ENCODE measurements around the gene TLCD5. TPM values are rescaled to one million over a fixed set of nuclear protein-coding genes. Genes with fewer than 3 reads are reported as not detected.

TLCD5 gene
- total RNA-seq, 1 experiment from 2014 or later, result 14.8 TPM

DNA sequence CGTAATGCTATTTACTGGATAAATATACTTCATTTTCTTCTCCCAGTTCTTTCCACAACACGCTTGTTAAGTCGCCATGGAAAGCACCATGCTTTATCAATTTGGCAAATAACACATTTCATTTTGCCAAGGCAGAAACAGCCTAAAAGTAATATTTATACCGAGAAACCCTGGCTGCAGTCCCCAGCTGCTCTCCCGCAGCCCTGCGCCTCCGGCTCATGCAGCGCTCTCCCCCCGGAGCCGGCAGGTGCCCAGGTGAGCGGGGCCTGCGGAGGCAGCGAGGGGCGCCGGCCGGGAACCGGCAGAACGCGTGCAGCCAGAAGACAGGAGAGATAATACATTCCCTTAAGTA, 10.4 kb downstream of the TLCD5 start:
- in situ Hi-C loops (cut with HindIII; ENCODE audit: low sequenced_read_pairs), result no loop called here
- DNase-seq (ENCODE audit: low spot score), result peak; percentile 46

- DNase-seq (ENCODE audit: low spot score), result peak; percentile 90
- in situ Hi-C loops (cut with HindIII; ENCODE audit: low sequenced_read_pairs), result no loop called here
Measured at GRCh38 chr11:120335908-120336640, 11.0 kb downstream of the TLCD5 start, which contains the start of gene ARHGEF12. Gene ARHGEF12, plus strand, starts transcription at chr11:120336413. Its CDS starts 831 bp downstream, at chr11:120337244.

- no peak for DNase-seq (ENCODE audit: low spot score)
- in situ Hi-C loops (cut with HindIII; ENCODE audit: low sequenced_read_pairs), result no loop called here
Measured at GRCh38 chr11:120336641-120337354, 11.7 kb downstream of the TLCD5 start.

DNA sequence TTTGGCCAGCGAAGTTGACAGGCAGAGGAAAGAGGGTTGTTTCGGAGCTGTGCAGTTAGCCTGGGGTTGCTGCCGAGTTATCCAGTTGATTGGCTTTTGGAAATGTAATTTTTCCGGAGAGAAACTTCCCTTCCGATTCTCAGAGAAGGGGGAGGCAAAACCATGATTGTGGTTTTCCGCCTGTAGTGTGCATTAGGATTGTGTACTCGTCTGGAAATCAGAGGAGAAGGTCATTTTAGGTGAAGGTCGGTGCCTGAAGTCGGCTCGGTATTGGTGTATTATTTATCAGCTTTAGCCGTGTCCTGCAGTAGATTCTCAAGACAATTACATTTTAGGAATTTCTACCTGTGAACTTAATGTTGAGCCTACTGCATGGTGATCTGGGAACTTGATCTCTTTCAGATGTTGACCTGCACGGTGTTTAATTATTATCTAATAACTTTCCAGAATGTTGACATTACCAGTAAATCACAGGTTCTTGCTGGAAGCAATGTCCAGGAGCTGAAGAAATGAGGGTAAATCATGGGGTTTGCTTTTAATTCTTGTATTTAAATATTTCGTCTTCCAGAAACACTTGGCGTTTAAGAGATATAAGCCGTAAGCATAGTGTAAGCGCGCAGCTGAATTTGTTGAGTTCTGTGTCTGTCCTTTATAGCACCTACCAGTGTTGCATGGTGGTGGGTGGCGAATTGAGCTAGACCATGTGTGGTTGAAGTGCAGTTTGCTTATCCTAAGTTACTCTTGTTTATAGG, 12.4 kb downstream of the TLCD5 start:
- in situ Hi-C loops (cut with HindIII; ENCODE audit: low sequenced_read_pairs), result no loop called here
- peak; percentile 68 for DNase-seq (ENCODE audit: low spot score)

DNA sequence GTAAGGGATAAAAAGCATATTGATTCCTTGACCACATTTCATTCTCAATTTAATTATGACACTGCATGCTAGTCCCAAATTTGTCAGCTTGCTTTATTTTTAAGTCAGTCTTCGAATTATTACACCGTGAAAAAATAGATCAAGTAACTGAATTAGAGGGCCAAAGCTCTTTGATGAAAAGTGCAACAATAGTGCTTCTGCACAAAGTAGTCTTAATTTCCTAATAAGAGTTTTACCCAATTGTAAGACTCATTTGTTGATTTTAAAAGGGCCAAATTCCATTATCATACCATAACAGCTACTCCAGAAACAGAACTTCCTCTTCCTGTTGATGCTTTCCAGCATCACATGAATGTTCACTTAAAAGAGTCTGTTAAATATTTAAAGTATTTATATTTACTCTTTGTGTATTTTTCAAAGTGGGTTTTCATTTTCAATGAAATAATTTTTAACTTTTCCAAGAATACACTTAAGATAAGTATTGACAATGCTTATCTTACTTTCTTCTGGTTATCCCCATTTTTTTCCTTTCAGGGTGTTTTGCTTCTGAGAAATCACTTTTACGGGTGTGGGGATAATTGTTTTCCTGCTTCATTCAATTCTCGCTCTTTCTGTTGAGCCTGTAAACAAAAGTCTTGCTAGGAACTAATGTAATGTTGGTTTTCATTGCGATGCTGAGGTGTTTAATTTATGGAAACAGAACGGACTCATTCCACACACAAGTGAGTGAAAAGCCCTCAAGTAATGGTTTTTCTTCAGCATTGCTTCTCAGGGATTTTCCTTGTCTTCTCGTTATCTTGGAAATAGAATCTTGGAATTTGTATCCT, 13.2 kb downstream of the TLCD5 start:
- peak; percentile 29 for DNase-seq (ENCODE audit: low spot score)
- in situ Hi-C loops (cut with HindIII; ENCODE audit: low sequenced_read_pairs), result no loop called here

- DNase-seq (ENCODE audit: low spot score), result peak; percentile 47
- in situ Hi-C loops (cut with HindIII; ENCODE audit: low sequenced_read_pairs), result no loop called here
Measured at GRCh38 chr11:120339394-120339890, 14.3 kb downstream of the TLCD5 start.

DNA sequence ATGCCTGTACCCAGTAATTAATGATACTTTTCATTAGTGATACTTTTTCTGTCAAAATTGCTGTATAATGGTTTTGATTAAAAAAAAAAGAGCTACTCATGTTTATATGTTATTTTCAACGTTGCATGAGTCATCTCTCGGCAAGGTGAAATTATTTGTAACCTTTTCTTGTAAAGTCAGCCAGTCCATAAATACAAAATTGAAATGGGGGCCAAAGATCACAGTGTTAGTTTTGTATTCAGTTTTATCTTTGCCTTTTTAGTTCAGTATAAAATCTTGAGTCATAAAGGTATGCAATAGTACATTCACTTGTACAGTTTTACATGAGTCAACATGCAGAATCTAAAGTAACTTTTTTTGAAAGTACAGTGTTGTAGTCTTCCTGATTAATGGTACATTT, 15.4 kb downstream of the TLCD5 start:
- in situ Hi-C loops (cut with HindIII; ENCODE audit: low sequenced_read_pairs), result no loop called here
- DNase-seq (ENCODE audit: low spot score), result no peak

DNA sequence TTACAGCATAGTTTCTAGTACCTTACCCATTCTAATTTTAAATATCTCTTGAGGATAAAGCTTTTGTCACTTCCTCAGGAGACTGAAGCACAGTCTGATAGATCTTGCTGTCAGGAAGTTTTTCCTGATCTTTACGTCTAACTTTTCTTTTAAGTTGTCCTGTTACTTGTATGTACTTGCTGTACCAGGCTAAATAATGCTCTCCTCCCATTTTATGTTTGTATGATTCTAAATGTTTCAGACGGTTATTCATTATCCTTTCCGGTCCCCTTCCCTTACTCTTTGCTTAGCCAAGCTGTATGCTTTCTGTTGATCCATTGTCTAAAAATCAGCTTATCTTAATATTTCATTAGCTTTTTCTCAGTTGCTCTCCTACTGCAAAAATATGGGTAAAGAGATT, 17.1 kb downstream of the TLCD5 start:
- no peak for DNase-seq (ENCODE audit: low spot score)
- in situ Hi-C loops (cut with HindIII; ENCODE audit: low sequenced_read_pairs), result no loop called here

DNA sequence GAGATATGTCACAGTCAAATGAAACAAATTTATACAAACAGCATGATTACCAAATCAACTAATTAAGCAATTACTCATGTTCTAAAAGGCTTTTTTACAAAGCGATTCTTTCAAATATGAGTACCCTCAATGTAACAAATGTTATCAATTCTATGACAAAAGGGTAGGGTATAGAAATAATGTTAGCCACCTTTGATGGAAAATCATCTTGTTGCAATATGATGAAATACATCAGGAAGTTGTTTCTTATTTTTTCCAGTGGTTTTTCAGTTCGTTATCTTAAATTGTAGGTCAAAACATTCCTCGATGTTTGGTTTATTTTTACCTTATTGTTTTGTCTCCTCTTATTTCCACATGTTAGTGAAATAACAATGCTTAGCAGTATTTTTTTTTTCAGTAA, 17.6 kb downstream of the TLCD5 start:
- in situ Hi-C loops (cut with HindIII; ENCODE audit: low sequenced_read_pairs), result no loop called here
- no peak for DNase-seq (ENCODE audit: low spot score)

GRCh38 chr11:120343429-120343828, 18.3 kb downstream of the TLCD5 start:
- DNase-seq (ENCODE audit: low spot score), result peak; percentile 37
- in situ Hi-C loops (cut with HindIII; ENCODE audit: low sequenced_read_pairs), result no loop called here

DNA sequence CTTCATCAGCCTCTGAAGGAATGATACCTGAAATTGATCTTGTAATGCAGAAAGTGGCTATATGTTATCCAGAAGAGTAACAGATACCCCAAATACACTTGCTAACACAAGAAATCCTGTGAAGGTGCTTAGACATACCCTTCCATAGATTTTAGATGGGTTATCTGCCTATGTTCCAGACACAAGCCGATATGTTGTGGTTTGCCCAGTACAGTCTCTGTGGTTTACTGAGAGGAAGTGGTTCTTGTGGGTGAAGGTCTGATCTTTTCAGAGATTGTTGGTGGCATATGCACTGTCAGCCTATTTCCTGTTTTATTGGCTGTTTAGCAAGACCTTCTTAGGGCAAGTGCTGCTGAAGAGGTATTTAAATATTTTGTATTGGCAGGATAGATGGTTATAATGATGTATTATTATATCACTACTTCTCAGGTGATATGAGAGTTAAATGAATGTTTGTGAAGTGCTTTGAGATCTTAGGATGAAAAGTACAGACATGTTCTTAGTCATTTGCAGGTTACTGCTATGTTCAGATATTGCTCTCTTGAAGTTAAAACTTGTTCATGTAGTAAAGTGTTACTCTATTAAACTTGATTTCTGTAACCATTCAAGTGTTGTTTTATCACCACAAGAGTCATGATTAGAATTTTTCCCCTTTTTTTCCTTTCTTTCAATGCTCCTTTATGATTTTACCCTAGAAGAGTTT, 19.4 kb downstream of the TLCD5 start:
- in situ Hi-C loops (cut with HindIII; ENCODE audit: low sequenced_read_pairs), result no loop called here
- DNase-seq (ENCODE audit: low spot score), result no peak

GRCh38 chr11:120346233-120346632, 21.1 kb downstream of the TLCD5 start:
- in situ Hi-C loops (cut with HindIII; ENCODE audit: low sequenced_read_pairs), result no loop called here
- no peak for DNase-seq (ENCODE audit: low spot score)

DNA sequence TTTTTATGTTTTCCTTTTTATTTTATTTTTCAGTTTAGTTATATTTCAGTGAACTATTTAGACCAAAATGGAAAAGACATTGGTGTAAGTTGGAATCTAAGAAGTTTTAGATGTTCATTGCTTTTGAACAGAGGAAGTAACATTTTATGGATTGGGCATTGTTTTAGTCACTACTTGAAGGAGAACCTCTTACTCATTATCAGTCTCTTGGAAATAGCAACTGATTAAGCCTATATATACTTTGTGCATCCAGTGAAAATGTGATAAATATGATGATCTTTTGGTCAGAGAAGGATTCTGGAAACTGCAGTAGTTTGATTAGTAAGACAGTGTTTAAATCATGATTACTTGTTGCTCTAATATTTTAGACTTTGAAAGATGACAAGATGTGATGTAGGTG, 25.5 kb downstream of the TLCD5 start:
- DNase-seq (ENCODE audit: low spot score), result no peak
- in situ Hi-C loops (cut with HindIII; ENCODE audit: low sequenced_read_pairs), result no loop called here

DNA sequence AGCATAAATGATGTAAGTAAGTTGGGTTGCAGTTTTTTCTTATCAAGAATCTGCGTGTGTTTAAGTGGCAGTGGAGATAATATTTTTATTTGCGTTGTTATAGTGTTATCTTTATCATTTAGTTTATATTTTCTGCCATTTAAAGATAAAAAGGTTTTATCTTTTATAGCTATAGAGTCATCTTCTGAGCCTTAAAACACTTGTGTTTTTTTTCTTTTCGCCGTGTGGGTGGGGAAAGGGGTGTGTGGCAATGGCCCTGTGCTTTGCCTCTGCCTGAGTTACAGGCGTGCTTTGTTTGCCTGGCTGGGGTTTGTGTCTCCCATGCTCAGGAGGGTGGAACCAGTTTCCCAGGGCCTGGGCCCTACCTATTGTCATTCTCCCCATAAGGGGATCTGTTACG, 27.3 kb downstream of the TLCD5 start:
- DNase-seq (ENCODE audit: low spot score), result no peak
- in situ Hi-C loops (cut with HindIII; ENCODE audit: low sequenced_read_pairs), result no loop called here

GRCh38 chr11:120354068-120354467, 29.0 kb downstream of the TLCD5 start:
- in situ Hi-C loops (cut with HindIII; ENCODE audit: low sequenced_read_pairs), result no loop called here
- no peak for DNase-seq (ENCODE audit: low spot score)

DNA sequence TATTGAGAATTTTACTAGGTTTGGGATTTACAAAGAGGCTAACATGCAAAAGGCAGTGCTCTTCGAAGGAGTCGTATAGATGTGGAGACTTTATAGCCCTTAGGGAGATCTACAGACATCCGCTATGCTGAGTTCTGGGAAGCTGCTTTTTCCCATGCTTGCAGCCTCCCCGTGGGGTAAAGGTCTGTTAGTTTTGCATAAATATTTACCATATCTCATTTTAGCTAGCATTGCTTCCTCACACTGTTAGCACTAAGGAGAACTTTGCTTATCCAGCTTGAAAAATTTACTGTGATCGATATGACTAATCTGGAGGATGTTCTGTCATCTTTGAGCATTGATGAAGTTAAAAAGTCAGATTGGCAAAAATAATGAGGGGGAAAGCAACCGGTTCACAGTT, 29.7 kb downstream of the TLCD5 start:
- in situ Hi-C loops (cut with HindIII; ENCODE audit: low sequenced_read_pairs), result no loop called here
- DNase-seq (ENCODE audit: low spot score), result no peak

GRCh38 chr11:120357620-120358019, 32.5 kb downstream of the TLCD5 start:
- no peak for DNase-seq (ENCODE audit: low spot score)
- in situ Hi-C loops (cut with HindIII; ENCODE audit: low sequenced_read_pairs), result no loop called here

GRCh38 chr11:120358729-120359128, 33.6 kb downstream of the TLCD5 start:
- in situ Hi-C loops (cut with HindIII; ENCODE audit: low sequenced_read_pairs), result no loop called here
- DNase-seq (ENCODE audit: low spot score), result no peak

- no peak for DNase-seq (ENCODE audit: low spot score)
- in situ Hi-C loops (cut with HindIII; ENCODE audit: low sequenced_read_pairs), result no loop called here
Measured at GRCh38 chr11:120363436-120363835, 38.3 kb downstream of the TLCD5 start.
